Metanephros (tissue), 2 donors: ENCODE measurements around the gene ASPG. TPM values are rescaled to one million over a fixed set of nuclear protein-coding genes. Genes with fewer than 3 reads are reported as not detected.

Source experiments
- small RNA-seq: library from RNA; depleted of rRNA; stranded (forward); fragments of <200 nt; gene quantifications from one replicate; pipeline ENCODE3, GENCODE V24; 2014; ENCODE audit warnings: low replicate concordance
- total RNA-seq: library from RNA; depleted of rRNA; stranded (reverse); fragments of >200 nt; gene quantifications from one replicate; pipeline ENCODE4 v1.2.3, GENCODE V29; 2014

Gene ASPG
- total RNA-seq = 12.3 TPM

DNA sequence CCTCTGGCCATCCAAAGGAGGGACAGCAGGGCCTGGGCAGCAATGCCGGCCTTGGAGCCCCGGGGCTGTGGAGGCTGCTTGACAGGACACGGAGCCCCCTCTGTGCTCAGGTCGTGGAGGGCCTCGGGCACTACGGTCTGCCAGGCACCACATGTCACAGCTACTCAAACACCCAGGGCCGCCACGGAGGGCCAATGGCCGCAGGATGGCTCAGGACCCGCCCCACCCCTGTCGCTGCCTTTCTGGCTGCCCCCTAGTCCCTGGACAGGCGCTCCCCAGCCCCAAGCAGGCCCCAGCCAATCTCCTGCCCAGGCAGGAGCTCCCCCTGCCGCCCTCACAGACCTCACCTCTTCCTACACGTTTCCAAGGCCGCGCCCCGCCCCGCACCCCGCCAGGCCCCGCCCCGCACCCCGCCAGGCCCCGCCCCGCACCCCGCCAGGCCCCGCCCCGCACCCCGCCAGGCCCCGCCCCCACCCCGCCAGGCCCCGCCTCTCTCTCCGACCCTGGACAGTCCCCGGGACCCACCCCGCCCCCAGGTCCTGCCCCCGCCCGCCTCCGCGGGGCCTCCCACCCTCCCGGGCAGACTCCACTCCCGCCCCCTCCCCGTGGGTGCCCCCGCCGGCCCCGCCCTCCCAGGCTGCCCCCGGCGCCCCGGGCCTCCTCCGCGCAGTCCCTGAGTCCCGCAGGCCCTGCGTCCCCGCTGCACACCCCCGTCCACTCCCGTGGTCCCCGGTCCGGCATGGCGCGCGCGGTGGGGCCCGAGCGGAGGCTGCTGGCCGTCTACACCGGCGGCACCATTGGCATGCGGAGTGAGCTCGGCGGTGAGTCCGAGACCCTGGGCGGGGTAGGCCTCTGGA, at the start of gene ASPG:
ASPG (plus strand) TSS at position 669 of the 857 bp plus-strand sequence; CDS start at position 740, 71 bp downstream.

DNA sequence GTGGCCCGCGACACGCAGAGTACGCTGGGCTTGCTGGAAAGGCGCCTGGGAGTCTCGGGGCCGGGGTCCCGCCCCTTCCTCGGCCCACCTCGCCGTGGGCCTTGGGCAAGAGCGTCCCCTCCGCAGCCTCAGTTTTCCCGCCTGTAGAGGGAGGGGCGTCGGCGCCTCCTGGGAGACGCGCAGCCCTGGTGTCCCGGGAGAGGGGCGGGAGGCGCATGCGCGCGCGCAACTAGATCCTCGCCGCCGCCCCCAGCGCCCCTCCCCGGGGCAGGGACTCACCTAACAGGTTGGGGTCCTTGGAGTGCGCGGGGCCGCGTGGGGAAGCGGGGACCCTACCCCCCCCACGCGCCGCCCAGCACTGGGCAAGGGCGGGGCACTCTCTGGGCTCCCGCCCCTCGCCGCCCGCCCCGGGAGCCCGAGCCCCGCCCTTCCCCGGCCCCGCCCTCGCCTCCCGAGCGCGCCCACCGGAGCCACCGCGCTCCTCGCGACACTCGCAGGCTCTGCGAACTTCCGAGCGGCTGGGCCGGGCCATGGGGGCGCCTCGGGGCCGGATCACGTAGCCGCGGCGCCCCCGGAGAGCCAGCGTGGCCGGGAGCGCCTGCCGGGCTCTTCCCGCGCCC, 52.7 kb downstream of the ASPG start, which contains the start of gene KIF26A:
KIF26A (plus strand) TSS at position 490 of the 620 bp plus-strand sequence. CDS start 136 bp downstream, outside the sequence.

Small RNAs within 50 kb of the gene (small RNA-seq; reads per million reads assigned to genes)
- 22.4 reads per million, percentile 96 among the genes with 10 or more reads in this experiment for gene MIR203A

Other genes with a start within 250 kb of the ASPG start
- 23.9 TPM for gene PPP1R13B, start 238.1 kb upstream of the ASPG start, total RNA-seq
- 1.5 TPM for gene TDRD9, start 157.2 kb upstream of the ASPG start, total RNA-seq
- gene RD3L, start 143.2 kb upstream of the ASPG start, total RNA-seq = 0.23 TPM
- 28.4 TPM for gene KIF26A, start 52.9 kb downstream of the ASPG start, total RNA-seq